ENCODE data around the gene TIMP2.

The TIMP2 gene

GRCh38 chr17:78853926-78854394, 71.2 kb downstream of the TIMP2 start:
- Histone ChIP-seq H3K79me2 (ENCODE audit: insufficient read depth, low read length) (no peaks in the 10 kb centered on the region), H3K36me3 (ENCODE audit: insufficient read depth, low read length) (no peaks in the 10 kb centered on the region), H3K27me3 (ENCODE audit: insufficient read depth, low read length, poor library complexity) (no peaks in the 10 kb centered on the region), H2AFZ (ENCODE audit: low read depth, low read length) (no peak overlapping the region), H3K4me2 (ENCODE audit: insufficient read depth, low read length) (no peak overlapping the region), H3K9ac (ENCODE audit: low read depth, low read length) (no peak overlapping the region), H3K4me1 (ENCODE audit: insufficient read depth, low read length) (no peaks in the 10 kb centered on the region), H3K27ac (ENCODE audit: low read length) (no peak overlapping the region), H3K9me3 (ENCODE audit: insufficient read depth, low read length, severe bottlenecking) (no peaks in the 10 kb centered on the region), H4K20me1 (ENCODE audit: insufficient read depth, low read length) (no peaks in the 10 kb centered on the region), H3K4me3 (ENCODE audit: low read depth in 1 of 2, low read length in 2 of 2) (no peak overlapping the region)
- DNase-seq (no peak), ATAC-seq (ENCODE audit: insufficient read depth, low read depth) (no peak)
- TF ChIP-seq EZH2 (IDR thresholded peaks at IDR 0.05; ENCODE audit: borderline replicate concordance, low read depth, low read length, severe bottlenecking) (no peak), CTCF (IDR thresholded peaks at IDR 0.05; ENCODE audit: borderline replicate concordance, extremely low read depth, low read length, poor library complexity, severe bottlenecking) (no peak)

DNA sequence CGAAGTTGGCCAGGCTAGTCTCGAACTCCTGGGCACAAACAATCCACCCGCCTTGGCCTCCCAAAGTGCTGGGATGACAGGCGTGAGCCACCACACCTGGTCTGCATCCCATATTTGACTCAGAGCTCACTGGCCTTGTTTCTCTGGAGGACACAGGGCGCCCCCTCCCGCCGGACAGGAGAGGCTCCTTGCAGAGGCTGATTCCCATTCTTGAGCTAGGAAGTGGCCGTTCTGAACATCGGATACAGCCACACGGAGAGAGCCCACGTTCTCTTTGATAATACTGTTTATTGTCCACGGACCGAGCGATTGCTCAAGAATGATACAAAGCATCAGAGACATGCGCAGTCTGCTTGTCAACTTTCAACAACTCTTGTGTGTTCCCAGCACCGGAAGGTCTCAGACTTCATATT, 72.5 kb downstream of the TIMP2 start:
- no peak overlapping the region for H2AFZ ChIP-seq (ENCODE audit: low read depth, low read length)
- H3K9me3 ChIP-seq (ENCODE audit: insufficient read depth, low read length, severe bottlenecking): no peaks in the 10 kb centered on the region
- H3K36me3 ChIP-seq (ENCODE audit: insufficient read depth, low read length): no peaks in the 10 kb centered on the region
- no peaks in the 10 kb centered on the region for H3K79me2 ChIP-seq (ENCODE audit: insufficient read depth, low read length)
- no peak overlapping the region for H3K4me3 ChIP-seq (ENCODE audit: low read depth in 1 of 2, low read length in 2 of 2)
- TF ChIP-seq CTCF (IDR thresholded peaks at IDR 0.05; ENCODE audit: borderline replicate concordance, extremely low read depth, low read length, poor library complexity, severe bottlenecking) (no peak), EZH2 (IDR thresholded peaks at IDR 0.05; ENCODE audit: borderline replicate concordance, low read depth, low read length, severe bottlenecking) (no peak)
- H3K4me2 ChIP-seq (ENCODE audit: insufficient read depth, low read length): no peak overlapping the region
- DNase-seq (no peak), ATAC-seq (ENCODE audit: insufficient read depth, low read depth) (no peak)
- H3K4me1 ChIP-seq (ENCODE audit: insufficient read depth, low read length): no peaks in the 10 kb centered on the region
- H3K27ac ChIP-seq (ENCODE audit: low read length): no peak overlapping the region
- no peak overlapping the region for H3K9ac ChIP-seq (ENCODE audit: low read depth, low read length)
- no peaks in the 10 kb centered on the region for H4K20me1 ChIP-seq (ENCODE audit: insufficient read depth, low read length)
- H3K27me3 ChIP-seq (ENCODE audit: insufficient read depth, low read length, poor library complexity): no peaks in the 10 kb centered on the region

DNA sequence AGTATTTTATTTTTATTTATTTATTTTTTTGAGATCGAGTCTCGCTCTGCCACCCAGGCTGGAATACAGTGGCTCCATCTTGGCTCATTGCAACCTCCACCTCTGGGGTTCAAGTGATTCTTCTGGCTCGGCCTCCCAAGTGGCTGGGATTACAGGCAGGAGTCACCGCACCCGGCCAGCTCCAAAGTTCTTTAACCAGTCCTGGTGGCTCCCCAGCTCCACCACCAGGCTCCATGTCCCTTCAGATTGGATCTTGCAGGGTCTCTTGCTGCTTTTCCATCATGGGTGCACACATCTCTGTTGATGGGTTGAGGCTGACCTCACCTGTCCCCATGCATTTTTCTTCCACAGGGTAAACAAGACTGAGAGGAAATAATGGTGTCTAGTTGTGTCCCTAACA, 76.2 kb downstream of the TIMP2 start:
- Histone ChIP-seq H3K79me2 (ENCODE audit: insufficient read depth, low read length) (no peaks in the 10 kb centered on the region), H2AFZ (ENCODE audit: low read depth, low read length) (no peak overlapping the region), H3K27ac (ENCODE audit: low read length) (no peak overlapping the region), H3K4me1 (ENCODE audit: insufficient read depth, low read length) (no peaks in the 10 kb centered on the region), H3K36me3 (ENCODE audit: insufficient read depth, low read length) (no peaks in the 10 kb centered on the region), H4K20me1 (ENCODE audit: insufficient read depth, low read length) (no peaks in the 10 kb centered on the region), H3K4me2 (ENCODE audit: insufficient read depth, low read length) (no peak overlapping the region), H3K27me3 (ENCODE audit: insufficient read depth, low read length, poor library complexity) (no peaks in the 10 kb centered on the region), H3K4me3 (ENCODE audit: low read depth in 1 of 2, low read length in 2 of 2) (no peak overlapping the region), H3K9me3 (ENCODE audit: insufficient read depth, low read length, severe bottlenecking) (no peaks in the 10 kb centered on the region), H3K9ac (ENCODE audit: low read depth, low read length) (no peak overlapping the region)
- ATAC-seq (ENCODE audit: insufficient read depth, low read depth) (no peak), DNase-seq (no peak)
- TF ChIP-seq EZH2 (IDR thresholded peaks at IDR 0.05; ENCODE audit: borderline replicate concordance, low read depth, low read length, severe bottlenecking) (no peak), CTCF (IDR thresholded peaks at IDR 0.05; ENCODE audit: borderline replicate concordance, extremely low read depth, low read length, poor library complexity, severe bottlenecking) (no peak)

GRCh38 chr17:78847052-78847451, 78.1 kb downstream of the TIMP2 start:
- Histone ChIP-seq H3K9ac (ENCODE audit: low read depth, low read length) (no peak overlapping the region), H3K4me3 (ENCODE audit: low read depth in 1 of 2, low read length in 2 of 2) (no peak overlapping the region), H3K36me3 (ENCODE audit: insufficient read depth, low read length) (no peaks in the 10 kb centered on the region), H3K79me2 (ENCODE audit: insufficient read depth, low read length) (no peaks in the 10 kb centered on the region), H3K27me3 (ENCODE audit: insufficient read depth, low read length, poor library complexity) (no peaks in the 10 kb centered on the region), H2AFZ (ENCODE audit: low read depth, low read length) (no peak overlapping the region), H3K4me1 (ENCODE audit: insufficient read depth, low read length) (peaks cover 4% of the 10 kb centered on the region; the same call in 1 of the 2 replicates), H3K4me2 (ENCODE audit: insufficient read depth, low read length) (no peak overlapping the region), H3K27ac (ENCODE audit: low read length) (no peak overlapping the region), H3K9me3 (ENCODE audit: insufficient read depth, low read length, severe bottlenecking) (no peaks in the 10 kb centered on the region), H4K20me1 (ENCODE audit: insufficient read depth, low read length) (no peaks in the 10 kb centered on the region)
- no peak for TF ChIP-seq CTCF (IDR thresholded peaks at IDR 0.05; ENCODE audit: borderline replicate concordance, extremely low read depth, low read length, poor library complexity, severe bottlenecking)
- no peak for TF ChIP-seq EZH2 (IDR thresholded peaks at IDR 0.05; ENCODE audit: borderline replicate concordance, low read depth, low read length, severe bottlenecking)
- DNase-seq (no peak), ATAC-seq (ENCODE audit: insufficient read depth, low read depth) (no peak)

Measured in DND-41 (cell line).